GM23338 (cell line): ENCODE data around the gene MYNN. TPM values are rescaled to one million over a fixed set of nuclear protein-coding genes. Genes with fewer than 3 reads are reported as not detected.

Experiments used
- ATAC-seq: fragments of 200-7000 bp; cut with Tn5 transposase; 3 replicates; pipeline ENCODE4 v1.9.1; 2020
- DNase-seq: peaks from one replicate; pipeline ENCODE4 v3.0.0-alpha.2; 2015; ENCODE audit warnings: low spot score
- H2AFZ ChIP-seq: fragments of 200-600 bp; sonication (generic); 2 replicates; pipeline ENCODE4 v1.8.0; 2016; ENCODE audit warnings: antibody characterized with exemption, mild to moderate bottlenecking, moderate library complexity
- H3F3A ChIP-seq: fragments of 200-600 bp; sonication (generic); replicated peaks from 2 replicates; pipeline ENCODE4 v1.8.0; 2017; ENCODE audit warnings: antibody characterized with exemption, mixed run types, low read depth
- H3K27ac ChIP-seq: fragments of 200-600 bp; sonication (generic); 2 replicates; pipeline ENCODE4 v1.6.1; 2016; ENCODE audit warnings: low read depth
- H3K27me3 ChIP-seq: fragments of 200-600 bp; sonication (generic); 2 replicates; pipeline ENCODE4 v1.8.0; 2016; ENCODE audit warnings: mild to moderate bottlenecking, mixed run types, moderate library complexity; ENCODE audit not compliant: insufficient read depth
- H3K36me3 ChIP-seq: fragments of 200-600 bp; sonication (generic); 2 replicates; pipeline ENCODE4 v1.8.0; 2016; ENCODE audit warnings: mild to moderate bottlenecking; ENCODE audit not compliant: insufficient read depth
- H3K4me1 ChIP-seq: fragments of 200-600 bp; sonication (generic); 2 replicates; pipeline ENCODE4 v1.8.0; 2016; ENCODE audit warnings: mild to moderate bottlenecking, moderate library complexity; ENCODE audit not compliant: insufficient read depth
- H3K4me2 ChIP-seq: fragments of 200-600 bp; sonication (generic); 2 replicates; pipeline ENCODE4 v1.7.1; 2017; ENCODE audit warnings: mixed run types
- H3K4me3 ChIP-seq: fragments of 200-600 bp; sonication (generic); 2 replicates; pipeline ENCODE4 v1.6.1; 2016; ENCODE audit warnings: mixed run types
- H3K79me2 ChIP-seq: fragments of 200-600 bp; sonication (generic); replicated peaks from 2 replicates; pipeline ENCODE4 v1.8.0; 2017; ENCODE audit warnings: mild to moderate bottlenecking; ENCODE audit not compliant: insufficient read depth
- H3K9me2 ChIP-seq: fragments of 200-600 bp; sonication (generic); 2 replicates; pipeline ENCODE4 v1.8.0; 2017; ENCODE audit not compliant: insufficient read depth
- H4K20me1 ChIP-seq: fragments of 200-600 bp; sonication (generic); replicated peaks from 2 replicates; pipeline ENCODE4 v1.8.0; 2017; ENCODE audit warnings: mild to moderate bottlenecking; ENCODE audit not compliant: insufficient read depth
- H3K27ac Mint-ChIP-seq: 2 replicates; pipeline ENCODE4 v1.8.0; 2020; ENCODE audit warnings: inconsistent platforms, mild to moderate bottlenecking, moderate library complexity, mixed read lengths
- H3K27me3 Mint-ChIP-seq: 3 replicates; pipeline ENCODE4 v1.8.0; 2022; ENCODE audit warnings: low read depth, mild to moderate bottlenecking, moderate library complexity, mixed read lengths, inconsistent platforms; ENCODE audit not compliant: insufficient read depth, poor library complexity
- H3K36me3 Mint-ChIP-seq: 3 replicates; pipeline ENCODE4 v1.8.0; 2021; ENCODE audit warnings: low read depth, mild to moderate bottlenecking, inconsistent platforms, moderate library complexity, mixed read lengths
- H3K4me1 Mint-ChIP-seq: 3 replicates; pipeline ENCODE4 v1.8.0; 2020; ENCODE audit warnings: mild to moderate bottlenecking, inconsistent platforms, mixed read lengths
- H3K4me3 Mint-ChIP-seq: 3 replicates; pipeline ENCODE4 v1.8.0; 2021; ENCODE audit warnings: moderate library complexity, mild to moderate bottlenecking, inconsistent platforms, mixed read lengths
- H3K9me3 Mint-ChIP-seq: 3 replicates; pipeline ENCODE4 v1.8.0; 2020; ENCODE audit warnings: moderate library complexity, mild to moderate bottlenecking, inconsistent platforms, mixed read lengths
- CREB1 ChIP-seq: fragments of 250-450 bp; sonication (Bioruptor Pico); IDR thresholded peaks from 2 replicates; pipeline ENCODE4 v1.5.0; 2020; ENCODE audit warnings: low read depth, mild to moderate bottlenecking, moderate library complexity
- EZH2 ChIP-seq: fragments of 200-600 bp; sonication (generic); IDR thresholded peaks from one replicate; pipeline ENCODE4 v1.8.0; 2017; ENCODE audit warnings: antibody characterized with exemption, mild to moderate bottlenecking, low read depth; ENCODE audit not compliant: unreplicated experiment
- EZH2phosphoT487 ChIP-seq: fragments of 200-600 bp; sonication (generic); IDR thresholded peaks from one replicate; pipeline ENCODE4 v1.8.1; 2018; ENCODE audit warnings: antibody characterized with exemption; ENCODE audit not compliant: unreplicated experiment
- JUNB ChIP-seq: IDR thresholded peaks from one replicate; pipeline ENCODE4 v1.6.1; 2016; ENCODE audit warnings: antibody characterized with exemption; ENCODE audit not compliant: unreplicated experiment
- NANOG ChIP-seq: IDR thresholded peaks from 2 replicates; pipeline ENCODE4 v1.6.1; 2016; ENCODE audit warnings: antibody characterized with exemption, borderline replicate concordance
- STAT1 ChIP-seq: IDR thresholded peaks from one replicate; pipeline ENCODE4 v1.6.1; 2016; ENCODE audit warnings: antibody characterized with exemption; ENCODE audit not compliant: unreplicated experiment
- ZNF462 ChIP-seq: fragments of 250-450 bp; sonication (Bioruptor Pico); IDR thresholded peaks from 2 replicates; pipeline ENCODE4 v1.5.0; 2020; ENCODE audit warnings: mild to moderate bottlenecking, moderate library complexity
- polyA plus RNA-seq: library from polyadenylated mRNA; unstranded; fragments of >200 nt; fragmentation: Nextera tagmentation; extraction: Ambion mirVana; gene quantifications from 2 replicates; pipeline ENCODE4 v1.2.1, GENCODE V29; 2016
- total RNA-seq: library from RNA; depleted of rRNA; stranded (reverse); fragments of >200 nt; shearing (Covaris generic); gene quantifications from 2 replicates; pipeline ENCODE4 v1.2.3, GENCODE V29; 2014
- TF ChIP-seq, protein P1 (sequence below): IDR thresholded peaks from one replicate; pipeline ENCODE4 v1.6.1; 2018; ENCODE audit warnings: antibody characterized with exemption; ENCODE audit not compliant: unreplicated experiment
- TF ChIP-seq, protein P2 (sequence below), 2 experiments: fragments of 200-600 bp in 1 of 2; sonication (generic) in 1 of 2; conservative IDR thresholded peaks; 2 replicates each; pipeline versions ENCODE4 v1.5.1 to v1.6.1; 2016 to 2017; ENCODE audit warnings: antibody characterized with exemption in 2 of 2, low read depth in 2 of 2, mild to moderate bottlenecking in 2 of 2, moderate library complexity in 1 of 2

The MYNN gene
- total and polyA plus RNA-seq, 2 experiments from 2014 or later = 14.2 to 19.4 TPM

DNA sequence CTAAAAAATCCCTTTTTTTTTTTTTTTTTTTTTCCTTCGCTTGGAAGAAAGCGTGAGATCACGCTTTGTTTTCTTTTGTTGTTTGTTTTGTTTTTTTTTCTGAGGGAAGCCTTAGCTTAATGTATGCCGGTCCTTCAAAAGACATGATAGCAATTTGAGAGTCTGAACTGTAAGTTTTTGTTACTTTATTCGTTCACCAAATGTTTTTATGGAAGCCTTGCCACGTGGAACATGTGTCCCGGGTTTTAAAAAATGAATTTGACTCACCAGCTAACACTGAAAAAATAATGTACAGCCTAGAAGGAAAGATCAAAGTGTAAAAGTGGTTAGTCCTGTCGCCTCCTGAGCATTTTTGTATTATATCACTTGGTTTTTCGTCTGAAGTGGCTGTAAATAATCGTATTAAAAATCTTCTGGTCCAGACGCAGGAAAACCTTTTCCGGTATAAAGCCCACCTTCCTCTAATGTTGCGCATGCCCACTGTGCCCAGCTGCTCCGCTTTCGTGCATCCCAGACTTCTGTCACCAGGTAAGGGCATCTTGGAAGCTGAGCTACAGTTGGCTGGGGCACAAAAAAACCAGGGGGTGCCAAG is 795 bp upstream of the MYNN start:
- TF ChIP-seq JUNB = no peak
- TF ChIP-seq ZNF462 (CRISPR knock-in tag) = no peak
- TF ChIP-seq EZH2 = no peak
- TF ChIP-seq STAT1 = no peak
- TF ChIP-seq, protein P1, sequence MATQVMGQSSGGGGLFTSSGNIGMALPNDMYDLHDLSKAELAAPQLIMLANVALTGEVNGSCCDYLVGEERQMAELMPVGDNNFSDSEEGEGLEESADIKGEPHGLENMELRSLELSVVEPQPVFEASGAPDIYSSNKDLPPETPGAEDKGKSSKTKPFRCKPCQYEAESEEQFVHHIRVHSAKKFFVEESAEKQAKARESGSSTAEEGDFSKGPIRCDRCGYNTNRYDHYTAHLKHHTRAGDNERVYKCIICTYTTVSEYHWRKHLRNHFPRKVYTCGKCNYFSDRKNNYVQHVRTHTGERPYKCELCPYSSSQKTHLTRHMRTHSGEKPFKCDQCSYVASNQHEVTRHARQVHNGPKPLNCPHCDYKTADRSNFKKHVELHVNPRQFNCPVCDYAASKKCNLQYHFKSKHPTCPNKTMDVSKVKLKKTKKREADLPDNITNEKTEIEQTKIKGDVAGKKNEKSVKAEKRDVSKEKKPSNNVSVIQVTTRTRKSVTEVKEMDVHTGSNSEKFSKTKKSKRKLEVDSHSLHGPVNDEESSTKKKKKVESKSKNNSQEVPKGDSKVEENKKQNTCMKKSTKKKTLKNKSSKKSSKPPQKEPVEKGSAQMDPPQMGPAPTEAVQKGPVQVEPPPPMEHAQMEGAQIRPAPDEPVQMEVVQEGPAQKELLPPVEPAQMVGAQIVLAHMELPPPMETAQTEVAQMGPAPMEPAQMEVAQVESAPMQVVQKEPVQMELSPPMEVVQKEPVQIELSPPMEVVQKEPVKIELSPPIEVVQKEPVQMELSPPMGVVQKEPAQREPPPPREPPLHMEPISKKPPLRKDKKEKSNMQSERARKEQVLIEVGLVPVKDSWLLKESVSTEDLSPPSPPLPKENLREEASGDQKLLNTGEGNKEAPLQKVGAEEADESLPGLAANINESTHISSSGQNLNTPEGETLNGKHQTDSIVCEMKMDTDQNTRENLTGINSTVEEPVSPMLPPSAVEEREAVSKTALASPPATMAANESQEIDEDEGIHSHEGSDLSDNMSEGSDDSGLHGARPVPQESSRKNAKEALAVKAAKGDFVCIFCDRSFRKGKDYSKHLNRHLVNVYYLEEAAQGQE = no peak
- TF ChIP-seq EZH2phosphoT487 = no peak
- TF ChIP-seq NANOG = no peak
- TF ChIP-seq, protein P2, sequence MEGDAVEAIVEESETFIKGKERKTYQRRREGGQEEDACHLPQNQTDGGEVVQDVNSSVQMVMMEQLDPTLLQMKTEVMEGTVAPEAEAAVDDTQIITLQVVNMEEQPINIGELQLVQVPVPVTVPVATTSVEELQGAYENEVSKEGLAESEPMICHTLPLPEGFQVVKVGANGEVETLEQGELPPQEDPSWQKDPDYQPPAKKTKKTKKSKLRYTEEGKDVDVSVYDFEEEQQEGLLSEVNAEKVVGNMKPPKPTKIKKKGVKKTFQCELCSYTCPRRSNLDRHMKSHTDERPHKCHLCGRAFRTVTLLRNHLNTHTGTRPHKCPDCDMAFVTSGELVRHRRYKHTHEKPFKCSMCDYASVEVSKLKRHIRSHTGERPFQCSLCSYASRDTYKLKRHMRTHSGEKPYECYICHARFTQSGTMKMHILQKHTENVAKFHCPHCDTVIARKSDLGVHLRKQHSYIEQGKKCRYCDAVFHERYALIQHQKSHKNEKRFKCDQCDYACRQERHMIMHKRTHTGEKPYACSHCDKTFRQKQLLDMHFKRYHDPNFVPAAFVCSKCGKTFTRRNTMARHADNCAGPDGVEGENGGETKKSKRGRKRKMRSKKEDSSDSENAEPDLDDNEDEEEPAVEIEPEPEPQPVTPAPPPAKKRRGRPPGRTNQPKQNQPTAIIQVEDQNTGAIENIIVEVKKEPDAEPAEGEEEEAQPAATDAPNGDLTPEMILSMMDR (conservative IDR thresholded peaks at IDR 0.05; ENCODE audit: low read depth in 2 of 2) = no peak
- no peak for TF ChIP-seq CREB1 (CRISPR knock-in tag)
- Histone ChIP-seq H3K9me2 (no peaks in the 10 kb centered on the region), H3K36me3 (peaks cover 5% of the 10 kb centered on the region), H2AFZ (peak overlapping the region; percentile 7; the same call in 1 of the 2 replicates), H3K27ac (peak overlapping the region; percentile 96), H3K4me3 (peak overlapping the region; percentile 96), H3K79me2 (peaks cover 39% of the 10 kb centered on the region), H3K27me3 (no peaks in the 10 kb centered on the region), H3K4me1 (peaks cover 27% of the 10 kb centered on the region), H4K20me1 (no peaks in the 10 kb centered on the region), H3F3A (peaks cover 9% of the 10 kb centered on the region; the same call in 1 of the 2 replicates), H3K4me2 (peak overlapping the region; percentile 74)
- Mint-ChIP-seq H3K4me1 (peaks cover 33% of the 10 kb centered on the region), H3K36me3 (peaks cover 34% of the 10 kb centered on the region), H3K9me3 (peaks cover 9% of the 10 kb centered on the region; the same call in 1 of the 3 replicates), H3K27me3 (peaks cover 19% of the 10 kb centered on the region), H3K4me3 (peak overlapping the region; percentile 97), H3K27ac (peak overlapping the region; percentile 98)
- DNase-seq = peak; percentile 79
- ATAC-seq = peak; percentile 52
